Mucosa of gallbladder (tissue), 1 donor: ENCODE data around the gene SLC15A4. TPM values are rescaled to one million over a fixed set of nuclear protein-coding genes. Genes with fewer than 3 reads are reported as not detected.
"Not testable (repeated sequence)": the region's sequence is repeated elsewhere in the genome, so short reads cannot be mapped to it uniquely, and the experiment has no call there.

ENCODE experiments used
- DNase-seq: peaks from one replicate; pipeline ENCODE4 v3.0.0-alpha.2; 2020; ENCODE audit warnings: low spot score
- total RNA-seq: library from RNA; stranded (reverse); gene quantifications from one replicate; pipeline ENCODE4 v1.2.1, GENCODE V29; 2021
- donor health status: DM: no; HTN: no; CAD: no.

The SLC15A4 gene
- 28.6 TPM for total RNA-seq

DNA sequence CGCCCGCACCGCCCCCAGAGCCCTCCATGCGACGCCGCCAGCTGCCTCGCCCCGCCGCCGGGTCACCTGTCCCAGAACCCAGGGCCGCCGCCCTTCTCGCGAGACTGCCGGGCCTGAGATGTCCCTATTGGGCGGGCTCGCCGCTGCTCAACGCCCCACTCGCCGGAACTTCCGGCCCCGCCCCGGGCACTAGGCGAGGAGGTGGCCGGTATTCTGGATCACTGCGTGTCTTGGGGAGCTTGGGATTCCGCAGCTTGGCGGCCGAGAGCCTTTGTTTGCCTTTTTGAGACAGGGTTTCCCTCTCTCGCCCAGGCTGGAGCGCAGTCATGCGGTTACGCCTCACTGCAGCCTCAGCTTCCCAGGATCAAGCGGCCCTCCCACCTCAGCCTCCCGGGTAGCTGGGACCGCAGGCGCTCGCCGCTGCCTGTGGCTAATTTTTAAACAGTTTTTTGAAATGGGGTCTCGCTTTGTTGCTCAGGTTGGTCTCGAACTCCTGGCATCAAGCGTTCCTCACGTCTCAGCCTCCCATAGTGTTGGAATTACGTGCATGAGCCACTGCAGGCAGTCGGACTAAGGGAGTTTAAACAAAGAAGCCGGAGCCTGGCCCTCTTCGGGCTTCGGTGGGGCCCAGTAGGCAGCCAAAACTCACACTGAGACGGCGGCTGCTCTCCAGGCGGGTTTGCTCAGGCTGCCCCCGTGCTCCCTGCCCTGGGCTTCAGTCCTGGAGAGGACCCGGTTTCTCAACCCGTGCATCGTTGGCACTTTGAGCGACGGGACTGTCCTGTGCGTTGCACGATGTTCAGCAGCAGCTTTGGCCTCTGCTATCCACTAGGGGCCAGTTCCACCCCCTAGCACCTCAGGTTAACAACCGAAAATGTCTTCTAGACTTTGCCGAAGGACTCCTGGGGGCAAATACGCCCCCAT is at the start of gene SLC15A4:
Gene SLC15A4 (minus strand): TSS at position 43 of the 924 bp plus-strand sequence. CDS start 15 bp downstream, at position 28.
- peak; percentile 98 for DNase-seq

DNA sequence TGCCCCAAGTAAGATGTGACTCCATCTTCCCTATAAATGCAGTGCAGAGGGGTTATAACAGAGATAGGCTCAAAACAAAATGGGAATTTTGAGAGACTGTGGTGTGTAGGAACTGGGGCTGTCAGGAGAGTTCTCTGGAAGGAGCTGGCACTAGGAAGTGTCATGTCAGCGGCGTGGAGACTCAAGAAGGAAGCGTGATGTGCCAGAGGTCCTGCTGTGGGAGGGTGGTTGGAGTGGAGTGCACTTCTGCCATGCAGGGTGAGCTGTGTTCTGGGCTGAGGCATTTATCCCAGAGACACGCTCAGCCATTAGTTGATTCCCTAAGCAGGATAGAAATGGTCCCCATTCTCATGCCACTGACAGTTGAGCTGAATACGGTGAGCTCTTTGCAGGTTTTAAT is 48.5 kb upstream of the SLC15A4 start:
- no peak for DNase-seq

DNA sequence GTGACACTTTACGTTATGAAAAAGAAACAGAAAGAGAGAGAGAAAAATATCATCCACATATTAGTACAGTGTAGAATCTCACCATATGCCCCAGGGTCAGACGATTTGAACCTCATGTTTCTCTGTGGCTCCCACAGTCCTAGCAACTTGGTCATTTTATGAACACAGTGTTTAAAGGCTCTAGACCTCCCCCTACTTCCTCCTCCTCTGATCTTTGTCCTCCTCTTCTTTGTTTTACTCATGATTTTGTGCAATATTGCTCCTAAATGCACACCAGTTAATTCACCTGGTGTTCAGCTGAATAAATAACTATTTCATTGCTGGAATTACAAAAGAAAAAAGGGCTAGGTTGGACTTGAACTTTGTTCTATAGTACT is 47.7 kb upstream of the SLC15A4 start:
- DNase-seq: no peak

DNA sequence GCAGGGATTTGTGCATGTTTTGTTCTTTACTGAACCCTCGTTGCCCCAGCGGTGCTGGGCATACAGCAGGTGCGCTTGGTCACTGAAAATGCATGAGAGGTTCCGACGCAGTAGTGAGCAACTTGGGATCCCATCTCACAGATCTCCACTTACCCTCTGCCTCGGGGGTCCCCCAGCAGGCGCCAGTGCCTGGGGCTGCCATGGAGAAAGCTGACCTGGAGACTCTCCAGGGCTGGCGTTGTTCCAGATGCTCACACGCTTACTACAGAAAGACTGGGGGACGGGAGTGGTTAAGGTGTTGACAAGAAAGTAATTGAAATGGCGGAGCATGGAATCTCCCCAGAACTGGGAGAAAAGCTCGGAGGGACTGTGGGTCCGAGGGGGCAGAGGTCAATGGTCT is 43.7 kb upstream of the SLC15A4 start:
- no peak for DNase-seq

DNA sequence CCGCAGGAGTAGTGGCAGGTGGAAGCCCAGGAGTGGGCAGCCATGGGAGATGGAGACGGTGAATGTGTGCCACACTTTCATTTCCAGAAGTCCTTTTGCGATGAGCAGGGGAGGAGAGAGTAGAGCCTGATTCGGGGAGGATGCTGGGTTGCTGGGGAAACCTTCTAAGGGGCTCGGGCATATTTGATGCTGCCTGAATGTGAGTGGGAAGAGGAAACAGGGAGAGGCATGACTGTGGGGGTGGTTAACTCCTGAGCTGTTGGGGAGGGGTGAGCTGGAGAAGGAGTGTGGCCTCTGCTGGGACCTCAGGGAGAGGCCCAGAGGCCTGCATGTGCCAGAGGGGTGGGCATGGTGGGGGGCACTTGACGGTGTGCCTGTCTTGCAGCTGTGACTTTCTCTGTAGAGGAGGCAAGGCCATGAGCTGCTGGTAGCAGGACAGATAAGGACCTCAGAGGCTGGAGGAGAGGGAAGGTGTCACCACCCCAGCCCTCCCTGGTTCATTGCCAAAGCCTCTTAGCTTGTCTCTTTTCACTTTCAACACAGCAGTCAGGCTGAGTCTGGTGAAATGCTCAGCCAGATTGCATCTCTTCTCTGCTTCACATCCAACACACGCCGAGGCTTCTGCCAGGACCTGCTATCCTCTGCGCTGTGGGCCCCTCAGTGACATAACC is 40.9 kb upstream of the SLC15A4 start:
- no peak for DNase-seq

DNA sequence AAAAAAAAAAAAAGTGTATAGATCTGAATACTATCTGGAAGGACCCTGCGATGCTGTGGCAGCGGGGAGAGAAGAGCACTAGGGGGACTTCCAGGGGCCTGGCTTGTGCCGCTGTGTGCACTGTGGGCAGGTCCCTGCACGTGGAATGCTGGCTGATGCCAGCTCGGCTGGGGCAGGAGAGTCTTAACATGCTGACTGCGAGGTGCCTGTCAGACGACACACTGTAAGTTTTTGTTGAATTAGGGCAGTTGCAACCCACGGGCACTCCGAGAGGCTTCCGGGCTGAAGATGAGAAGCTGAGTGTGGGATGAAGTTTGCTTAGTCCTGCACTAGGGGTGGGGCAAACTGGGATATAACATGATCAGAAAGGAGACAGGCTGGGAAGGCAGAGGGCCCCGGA is 40.2 kb upstream of the SLC15A4 start:
- no peak for DNase-seq

DNA sequence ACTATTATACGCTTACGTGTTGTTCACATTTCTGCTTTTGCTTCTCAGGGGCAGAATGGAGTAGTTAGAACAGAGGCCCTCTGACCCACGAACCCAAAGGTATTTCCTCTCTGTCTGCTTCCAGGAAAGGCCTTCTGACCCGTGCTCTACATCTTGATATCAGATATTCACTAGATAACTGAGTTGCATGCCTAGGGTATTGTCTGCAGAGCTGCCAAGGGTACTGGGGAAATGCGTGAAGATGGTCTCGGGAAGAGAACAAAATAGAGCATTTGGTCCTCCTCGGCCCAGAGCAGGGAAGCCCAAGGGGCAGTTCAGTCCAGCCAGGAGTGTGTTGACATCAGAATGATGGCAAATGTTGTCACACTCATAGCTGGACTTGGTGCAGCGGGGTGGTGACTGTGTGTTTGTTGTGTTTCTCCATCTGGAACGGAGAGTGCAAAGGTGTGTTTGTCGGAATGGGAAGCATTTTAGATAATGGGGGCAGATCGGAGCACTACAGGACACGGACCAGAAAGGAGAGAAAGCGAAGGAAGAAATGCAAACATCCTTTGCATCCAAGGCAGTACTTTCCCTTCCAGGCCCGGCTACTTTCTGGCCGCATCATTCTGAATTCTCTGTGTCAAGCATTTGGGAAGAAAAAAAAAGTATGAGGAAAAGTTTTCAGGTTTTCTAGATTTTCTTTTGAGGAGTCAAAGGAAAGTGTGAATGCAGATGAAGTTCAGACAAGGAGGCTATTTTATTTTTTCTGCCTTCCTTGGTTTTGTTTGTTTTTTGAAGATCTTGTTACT is 37.7 kb upstream of the SLC15A4 start:
- no peak for DNase-seq

DNA sequence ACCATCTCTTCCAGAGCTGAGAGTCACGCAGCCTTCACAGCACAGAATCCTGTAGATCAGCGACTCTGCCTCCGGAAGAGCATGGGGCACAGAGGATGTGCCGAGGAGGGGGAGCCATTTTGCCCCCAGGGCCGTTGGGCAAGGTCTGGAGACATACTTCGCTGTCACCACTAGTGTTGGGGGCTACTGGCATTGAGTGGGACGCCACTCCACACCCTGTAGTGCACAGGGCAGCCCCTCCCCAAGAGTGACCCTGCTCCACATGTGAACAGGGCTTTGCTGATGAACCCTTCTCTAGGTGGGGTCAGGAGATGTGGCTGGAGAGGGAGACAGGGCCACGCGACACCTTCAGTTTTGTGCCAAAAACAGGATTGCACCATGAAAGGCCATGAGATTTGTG is 35.6 kb upstream of the SLC15A4 start:
- DNase-seq: no peak

DNA sequence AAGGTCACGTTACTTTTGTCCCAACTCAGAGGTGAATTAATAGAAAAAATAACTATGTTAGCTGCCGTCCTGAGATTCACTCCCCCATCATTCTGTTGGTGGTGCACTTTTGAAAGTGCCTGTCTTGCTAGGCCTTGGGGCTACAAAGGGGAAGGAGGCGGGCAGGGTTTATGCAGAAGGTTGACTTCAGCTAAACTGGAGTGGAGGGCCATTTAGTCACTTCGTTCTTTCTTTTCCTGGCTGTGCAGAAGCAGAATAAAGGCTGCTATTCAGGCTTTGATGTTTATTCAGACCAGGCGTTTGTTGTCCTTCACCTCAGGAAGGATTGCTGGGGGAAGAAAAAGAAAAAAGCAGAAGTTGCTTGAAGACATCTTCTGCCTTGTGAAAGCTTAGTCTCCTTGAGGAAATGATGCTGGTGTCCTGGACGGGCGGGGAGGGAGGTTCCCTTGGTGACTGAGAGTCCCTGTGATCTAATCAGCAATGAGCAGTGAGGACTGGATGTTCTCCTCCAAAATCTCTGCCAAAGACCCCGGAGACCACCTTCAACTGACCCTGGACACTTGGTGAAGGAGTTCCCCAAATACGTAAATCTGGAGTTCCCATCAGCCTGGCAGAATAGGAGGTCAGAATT is 33.5 kb upstream of the SLC15A4 start:
- no peak for DNase-seq

DNA sequence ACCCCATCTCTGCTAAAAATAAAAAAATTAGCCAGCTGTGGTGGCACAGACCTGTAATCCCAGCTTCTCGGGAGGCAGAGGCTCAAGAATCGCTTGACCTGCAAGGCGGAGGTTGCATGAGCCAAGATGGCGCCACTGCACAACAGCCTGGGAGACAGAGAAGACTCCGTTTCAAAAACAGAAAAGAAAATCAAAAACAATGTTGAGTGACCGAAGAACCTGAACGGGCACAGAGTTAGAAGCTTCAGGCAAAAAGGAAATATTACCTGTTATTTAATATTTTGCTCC is 33.0 kb upstream of the SLC15A4 start:
- DNase-seq: no peak

DNA sequence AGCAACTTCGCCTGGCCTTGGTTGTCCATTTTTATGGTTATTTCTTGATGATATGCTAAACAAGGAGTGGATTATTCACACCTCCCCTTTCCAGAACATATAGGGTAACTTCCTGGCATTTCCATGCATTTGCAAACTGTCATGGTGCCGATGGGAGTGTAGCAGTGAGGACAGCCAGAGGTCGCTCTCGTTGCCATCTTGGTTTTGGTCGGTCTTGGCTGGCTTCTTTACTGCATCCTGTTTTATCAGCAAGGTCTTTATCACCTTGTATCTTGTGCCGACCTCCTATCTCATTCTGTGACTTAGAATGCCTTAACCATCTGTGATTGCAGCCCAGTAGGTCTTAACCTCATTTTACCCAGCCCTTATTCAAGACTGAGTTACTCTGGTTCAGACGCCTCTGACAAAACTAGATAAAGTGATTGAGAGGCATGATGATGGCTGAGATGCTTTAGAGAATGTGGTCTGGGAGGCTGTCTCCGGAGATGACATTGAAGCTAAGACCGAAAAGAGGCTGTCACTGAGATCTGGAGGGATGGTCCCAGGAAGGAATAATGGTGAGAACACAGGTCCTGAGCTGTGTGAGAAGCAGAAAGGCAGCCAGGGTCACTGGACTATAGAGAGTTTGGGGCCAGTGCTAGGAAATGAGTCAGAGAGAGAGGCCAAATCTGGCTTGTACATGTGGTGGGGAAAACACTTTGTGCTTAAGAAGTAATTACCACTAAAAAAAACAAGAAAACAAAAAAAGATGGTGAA is 32.5 kb upstream of the SLC15A4 start:
- no peak for DNase-seq

DNA sequence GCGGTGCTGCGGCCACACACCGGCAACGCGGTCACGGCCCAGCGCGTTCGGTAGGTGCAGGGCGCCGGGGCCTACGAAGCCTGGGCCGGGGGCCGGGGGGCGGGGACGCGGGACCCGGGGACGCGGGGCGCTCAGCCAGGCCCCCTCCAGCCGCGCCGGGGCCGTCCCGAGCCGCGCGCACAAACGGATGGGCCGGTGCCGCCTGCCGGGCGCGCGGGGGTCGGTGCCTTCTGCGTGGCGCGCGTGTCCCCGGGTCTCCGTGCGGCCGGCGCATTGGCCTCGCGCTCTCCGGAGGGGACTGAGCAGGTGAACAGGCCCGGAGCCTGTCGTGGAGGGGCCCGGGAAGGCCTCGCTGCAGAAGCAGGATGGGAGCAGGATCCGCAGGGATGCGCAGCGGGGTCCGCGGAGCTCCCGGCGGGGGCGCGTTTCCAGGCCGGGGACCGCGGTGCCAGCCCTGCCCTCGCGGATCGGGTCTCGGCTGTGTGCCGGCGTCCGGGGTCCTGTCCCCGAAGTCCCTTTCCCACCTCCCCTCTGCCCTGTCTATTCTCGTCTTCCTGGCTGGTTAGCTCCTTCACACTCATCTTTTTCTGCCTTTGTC is 29.9 kb upstream of the SLC15A4 start:
- DNase-seq: no peak

DNA sequence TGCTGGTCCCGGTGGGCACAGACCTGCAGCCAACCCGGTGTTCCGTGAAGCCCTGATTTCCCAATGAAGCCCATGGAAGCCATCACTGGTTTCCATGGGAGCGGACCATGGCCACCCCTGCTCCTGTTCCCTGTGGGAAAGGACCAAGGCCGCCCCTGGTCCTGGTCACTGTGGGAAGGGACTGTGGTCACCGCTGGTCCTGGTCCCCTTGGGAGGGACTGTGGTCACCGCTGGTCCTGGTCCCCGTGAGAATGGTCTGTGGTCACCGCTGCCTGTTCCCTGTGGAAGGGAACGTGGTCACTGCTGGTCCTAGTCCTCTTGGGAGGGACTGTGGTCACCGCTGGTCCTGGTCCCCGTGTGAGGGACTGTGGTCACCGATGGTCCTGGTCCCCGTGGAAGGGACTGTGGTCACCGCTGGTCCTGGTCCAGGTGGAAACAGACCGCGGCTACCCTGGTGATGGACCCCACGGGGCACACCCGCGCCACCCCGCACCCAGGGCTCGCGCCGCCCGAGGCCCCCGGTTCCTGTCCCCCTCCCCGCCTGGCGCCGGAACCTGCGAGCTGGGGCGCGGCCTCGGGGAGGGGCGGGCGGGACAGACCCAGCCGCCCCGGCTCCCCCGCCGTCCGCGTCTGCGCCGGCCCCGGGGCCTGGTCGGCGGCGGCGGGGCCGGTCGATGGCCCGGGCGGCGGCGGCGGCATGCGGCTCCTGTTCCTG is 29.3 kb upstream of the SLC15A4 start, which contains the start of gene GLT1D1:
Gene GLT1D1 (plus strand): TSS at position 594 of the 715 bp plus-strand sequence. CDS start 104 bp downstream, at position 698.
- no peak for DNase-seq

DNA sequence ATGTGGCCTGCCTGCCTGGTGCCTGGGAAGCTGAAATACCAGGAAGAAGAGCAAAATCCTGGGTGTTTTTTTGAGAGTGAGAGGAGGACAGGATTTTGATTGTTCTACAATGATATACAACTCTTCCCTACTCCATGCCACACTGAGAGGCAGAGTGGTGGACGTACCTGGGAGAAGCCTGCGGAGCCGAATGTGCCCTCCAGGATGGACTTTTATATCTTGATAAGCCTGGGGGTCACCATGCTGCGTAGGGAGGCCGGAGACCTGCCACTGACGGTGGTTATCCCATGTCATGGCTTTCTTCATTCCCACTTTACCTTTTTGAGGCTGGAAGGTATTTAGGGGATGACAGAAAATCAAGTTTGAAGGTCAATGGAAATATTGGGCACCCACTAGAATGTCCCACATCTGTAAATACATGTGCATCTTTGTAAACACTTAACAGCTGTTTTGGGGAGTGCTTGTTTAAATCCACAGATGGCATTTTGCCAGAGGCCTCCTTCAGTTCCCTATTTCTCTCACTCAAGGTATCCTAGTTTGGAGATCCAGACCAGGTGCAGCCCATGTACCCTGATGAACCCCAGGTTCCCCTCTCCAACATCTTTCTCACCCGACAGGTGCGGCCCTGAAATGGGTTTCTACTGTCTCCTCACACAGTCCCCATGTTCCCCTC is 28.4 kb upstream of the SLC15A4 start:
- no peak for DNase-seq

DNA sequence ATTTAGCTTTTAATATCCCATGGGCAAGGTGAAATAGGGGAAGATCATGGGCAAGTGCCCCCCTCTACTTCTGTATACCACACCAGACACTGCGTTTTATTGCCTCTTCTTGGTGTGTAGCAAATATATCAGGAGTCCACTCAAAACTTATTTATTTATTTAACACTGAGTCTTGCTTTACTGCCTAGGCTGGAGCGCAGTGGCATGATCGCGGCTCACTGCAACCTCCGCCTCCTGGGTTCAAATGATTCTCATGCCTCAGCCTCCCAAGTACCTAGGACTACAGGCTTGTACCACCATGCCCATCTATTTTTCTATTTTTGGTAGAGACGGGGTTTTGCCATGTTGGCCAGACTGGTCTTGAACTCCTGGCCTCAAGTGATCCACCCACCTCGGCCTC is 27.7 kb upstream of the SLC15A4 start:
- not testable (repeated sequence) for DNase-seq

DNA sequence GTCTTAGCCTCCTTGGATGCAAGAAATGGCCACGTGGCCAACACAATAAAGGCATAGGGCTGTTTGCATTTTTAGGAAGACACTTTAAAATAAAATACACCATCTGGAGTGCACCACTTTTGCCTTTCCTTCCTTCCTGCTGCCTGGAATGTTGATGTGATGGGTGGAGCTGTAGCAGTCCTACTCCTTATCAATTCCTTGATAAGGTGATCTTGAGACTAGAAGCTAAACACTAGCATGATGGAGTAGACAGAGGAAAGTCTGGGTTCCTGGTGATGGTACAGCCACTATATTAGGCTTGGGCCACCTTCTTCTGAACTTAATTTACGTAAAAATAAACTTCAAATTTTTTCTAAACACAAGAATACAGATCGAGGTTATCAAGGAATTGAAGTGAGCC is 26.6 kb upstream of the SLC15A4 start:
- DNase-seq: no peak

DNA sequence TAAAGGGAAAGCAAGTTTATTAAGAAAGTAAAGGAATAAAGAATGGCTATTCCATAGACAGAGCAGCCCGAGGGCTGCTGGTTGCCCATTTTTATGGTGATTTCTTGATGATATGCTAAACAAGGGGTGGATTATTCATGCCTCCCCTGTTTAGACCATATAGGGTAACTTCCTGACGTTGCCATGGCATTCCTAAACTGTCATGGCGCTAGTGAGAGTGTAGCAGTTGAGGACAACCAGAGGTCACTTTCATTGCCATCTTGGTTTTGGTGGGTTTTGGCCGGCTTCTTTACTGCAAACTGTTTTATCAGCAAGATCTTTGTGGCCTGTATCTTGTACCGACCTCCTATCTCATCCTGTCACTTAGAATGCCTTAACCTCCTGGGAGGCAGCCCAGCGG is 26.0 kb upstream of the SLC15A4 start:
- DNase-seq: not testable (repeated sequence)

DNA sequence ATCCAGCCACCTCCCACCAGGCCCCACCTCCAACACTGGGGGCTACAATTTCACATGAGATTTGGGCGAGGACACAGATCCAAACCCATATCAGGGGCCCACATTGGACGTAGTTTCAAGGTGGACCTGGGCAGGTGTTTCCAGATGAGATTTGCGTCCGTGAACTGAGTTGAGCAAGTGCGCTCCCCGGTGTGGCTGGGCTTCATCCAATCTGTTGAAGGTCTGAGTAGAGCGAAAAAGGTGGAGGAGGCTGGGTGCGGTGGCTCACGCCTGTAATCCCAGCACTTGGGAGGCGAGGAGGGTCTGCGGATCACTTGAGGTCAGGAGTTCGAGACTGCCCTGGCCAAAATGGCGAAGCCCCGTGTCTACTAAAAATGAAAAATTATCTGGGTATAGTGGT is 24.6 kb upstream of the SLC15A4 start:
- DNase-seq: no peak

DNA sequence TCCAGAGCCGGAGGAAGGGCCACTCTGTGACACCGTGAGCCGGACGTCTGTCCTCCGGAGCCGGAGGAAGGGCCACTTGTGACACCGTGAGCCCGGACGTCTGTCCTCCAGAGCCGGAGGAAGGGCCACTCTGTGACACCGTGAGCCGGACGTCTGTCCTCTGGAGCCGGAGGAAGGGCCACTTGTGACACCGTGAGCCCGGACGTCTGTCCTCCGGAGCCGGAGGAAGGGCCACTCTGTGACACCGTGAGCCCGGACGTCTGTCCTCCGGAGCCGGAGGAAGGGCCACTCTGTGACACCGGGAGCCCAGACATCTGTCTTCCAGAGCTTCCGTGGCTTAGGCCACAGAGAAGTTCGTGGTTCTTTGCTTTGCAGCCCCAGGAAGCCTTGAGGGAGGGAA is 22.9 kb upstream of the SLC15A4 start:
- DNase-seq: not testable (repeated sequence)
